T-helper 17 cell (primary cell): ENCODE data around the gene MFSD6. TPM values are rescaled to one million over a fixed set of nuclear protein-coding genes. Genes with fewer than 3 reads are reported as not detected.
"Not testable (repeated sequence)": the region's sequence is repeated elsewhere in the genome, so short reads cannot be mapped to it uniquely, and the experiment has no call there.

Experiments
- ATAC-seq: fragments of 150-1000 bp; cut with Tn5 transposase; 2 replicates; pipeline ENCODE4 v1.10.0; 2021; ENCODE audit warnings: mild to moderate bottlenecking, moderate library complexity
- DNase-seq, 3 donors: peaks; one replicate each; pipeline versions ENCODE4 v3.0.0 to v3.0.0-alpha.2; 2020 to 2021
- H3K9me3 ChIP-seq: one replicate; pipeline ENCODE4 v1.7.0; 2013; ENCODE audit warnings: low read length, mild to moderate bottlenecking; ENCODE audit not compliant: control insufficient read depth, poor library complexity, severe bottlenecking
- H3K27ac Mint-ChIP-seq: one replicate; pipeline ENCODE4 v1.8.0; 2022; ENCODE audit warnings: mild to moderate bottlenecking, moderate library complexity, mixed read lengths
- H3K27me3 Mint-ChIP-seq: one replicate; pipeline ENCODE4 v1.8.0; 2022; ENCODE audit warnings: mixed read lengths
- H3K36me3 Mint-ChIP-seq: one replicate; pipeline ENCODE4 v1.8.0; 2022; ENCODE audit warnings: low read depth, mixed read lengths
- H3K4me1 Mint-ChIP-seq: one replicate; pipeline ENCODE4 v1.8.0; 2022; ENCODE audit warnings: mild to moderate bottlenecking, mixed read lengths
- H3K4me3 Mint-ChIP-seq: one replicate; pipeline ENCODE4 v1.8.0; 2022; ENCODE audit warnings: mild to moderate bottlenecking, moderate library complexity, mixed read lengths
- total RNA-seq, 4 donors: library from RNA in 2 of 4; stranded (reverse) in 2 of 4; gene quantifications; one replicate each; pipeline ENCODE4 v1.2.3 and lab custom pipeline; 2022 to 2026

MFSD6 gene
- total RNA-seq, 2 donors from 2014 or later, result 36.2 to 55.6 TPM

- H3K9me3 ChIP-seq, result no peaks in the 10 kb centered on the region
- Mint-ChIP-seq H3K27me3 (no peaks in the 10 kb centered on the region), H3K4me1 (peaks cover 49% of the 10 kb centered on the region), H3K27ac (peak overlapping the region; percentile 67), H3K4me3 (peak overlapping the region; percentile 31), H3K36me3 (peaks cover 2% of the 10 kb centered on the region)
- ATAC-seq (no peak), DNase-seq (no peak)
Observed at GRCh38 chr2:190466819-190467446, 58.8 kb downstream of the MFSD6 start.

GRCh38 chr2:190467575-190468083, 59.5 kb downstream of the MFSD6 start:
- no peak for ATAC-seq
- Mint-ChIP-seq H3K27ac (peak overlapping the region; percentile 67), H3K4me3 (no peak overlapping the region), H3K27me3 (no peaks in the 10 kb centered on the region), H3K4me1 (peaks cover 50% of the 10 kb centered on the region), H3K36me3 (peaks cover 2% of the 10 kb centered on the region)
- H3K9me3 ChIP-seq, result no peaks in the 10 kb centered on the region
- no peak for DNase-seq

- H3K9me3 ChIP-seq, ATAC-seq, H3K27me3 Mint-ChIP-seq, DNase-seq, H3K4me3 Mint-ChIP-seq, H3K36me3 Mint-ChIP-seq: not testable (repeated sequence)
- H3K27ac Mint-ChIP-seq, result peak overlapping the region; percentile 16
- peaks cover 47% of the 10 kb centered on the region for H3K4me1 Mint-ChIP-seq
Observed at GRCh38 chr2:190468354-190468753, 60.2 kb downstream of the MFSD6 start.

GRCh38 chr2:190468814-190469569, 60.8 kb downstream of the MFSD6 start:
- no peak overlapping the region for H3K27ac Mint-ChIP-seq
- no peak for ATAC-seq
- H3K4me3 Mint-ChIP-seq, result peak overlapping the region; percentile 33
- H3K9me3 ChIP-seq, result no peaks in the 10 kb centered on the region
- peaks cover 2% of the 10 kb centered on the region for H3K36me3 Mint-ChIP-seq
- H3K4me1 Mint-ChIP-seq, result peaks cover 44% of the 10 kb centered on the region
- no peaks in the 10 kb centered on the region for H3K27me3 Mint-ChIP-seq
- DNase-seq, result no peak

GRCh38 chr2:190469771-190470170, 61.6 kb downstream of the MFSD6 start:
- no peak for DNase-seq
- Mint-ChIP-seq H3K4me1 (peaks cover 37% of the 10 kb centered on the region), H3K4me3 (no peak overlapping the region), H3K36me3 (peaks cover 2% of the 10 kb centered on the region), H3K27ac (no peak overlapping the region), H3K27me3 (no peaks in the 10 kb centered on the region)
- no peaks in the 10 kb centered on the region for H3K9me3 ChIP-seq
- no peak for ATAC-seq

- Mint-ChIP-seq H3K27me3 (no peaks in the 10 kb centered on the region), H3K36me3 (peaks cover 2% of the 10 kb centered on the region), H3K4me1 (peaks cover 33% of the 10 kb centered on the region), H3K27ac (no peak overlapping the region), H3K4me3 (no peak overlapping the region)
- no peak for ATAC-seq
- H3K9me3 ChIP-seq, result no peaks in the 10 kb centered on the region
- DNase-seq, result no peak
Observed at GRCh38 chr2:190470256-190470826, 62.2 kb downstream of the MFSD6 start.

- DNase-seq (no peak), ATAC-seq (no peak)
Observed at GRCh38 chr2:190477661-190478454, 69.7 kb downstream of the MFSD6 start.

GRCh38 chr2:190478572-190479195, 70.5 kb downstream of the MFSD6 start:
- DNase-seq (no peak), ATAC-seq (no peak)
- Mint-ChIP-seq H3K4me1 (peaks cover 13% of the 10 kb centered on the region), H3K4me3 (no peak overlapping the region), H3K36me3 (peaks cover 2% of the 10 kb centered on the region), H3K27me3 (no peaks in the 10 kb centered on the region), H3K27ac (no peak overlapping the region)
- H3K9me3 ChIP-seq, result no peaks in the 10 kb centered on the region

More at GRCh38 chr2:190477661-190478454, 69.7 kb downstream of the MFSD6 start:
- no peaks in the 10 kb centered on the region for H3K27me3 Mint-ChIP-seq
- peaks cover 2% of the 10 kb centered on the region for H3K36me3 Mint-ChIP-seq
- H3K4me1 Mint-ChIP-seq, result peaks cover 13% of the 10 kb centered on the region
- no peak overlapping the region for H3K4me3 Mint-ChIP-seq
- H3K27ac Mint-ChIP-seq, result no peak overlapping the region
- H3K9me3 ChIP-seq, result no peaks in the 10 kb centered on the region

- Mint-ChIP-seq H3K27me3 (no peaks in the 10 kb centered on the region), H3K4me3 (no peak overlapping the region), H3K4me1 (peaks cover 13% of the 10 kb centered on the region), H3K27ac (no peak overlapping the region), H3K36me3 (peaks cover 2% of the 10 kb centered on the region)
- ATAC-seq (no peak), DNase-seq (no peak)
- no peaks in the 10 kb centered on the region for H3K9me3 ChIP-seq
Observed at GRCh38 chr2:190481339-190481738, 73.2 kb downstream of the MFSD6 start.

- Mint-ChIP-seq H3K27ac (no peak overlapping the region), H3K36me3 (peaks cover 2% of the 10 kb centered on the region), H3K4me1 (peaks cover 15% of the 10 kb centered on the region), H3K4me3 (no peak overlapping the region), H3K27me3 (no peaks in the 10 kb centered on the region)
- DNase-seq, result no peak
- no peaks in the 10 kb centered on the region for H3K9me3 ChIP-seq
- no peak for ATAC-seq
Observed at GRCh38 chr2:190482451-190482850, 74.3 kb downstream of the MFSD6 start.

GRCh38 chr2:190486037-190486623, 78.0 kb downstream of the MFSD6 start:
- Mint-ChIP-seq H3K4me1 (peaks cover 9% of the 10 kb centered on the region), H3K36me3 (peaks cover 7% of the 10 kb centered on the region)
- DNase-seq, result no peak

GRCh38 chr2:190488516-190489233, 80.5 kb downstream of the MFSD6 start:
- DNase-seq (no peak), ATAC-seq (no peak)
- peaks cover 6% of the 10 kb centered on the region for H3K4me1 Mint-ChIP-seq
- H3K4me3 Mint-ChIP-seq, result no peak overlapping the region
- H3K9me3 ChIP-seq, result no peaks in the 10 kb centered on the region
- H3K27ac Mint-ChIP-seq, result no peak overlapping the region
- peaks cover 12% of the 10 kb centered on the region for H3K36me3 Mint-ChIP-seq
- H3K27me3 Mint-ChIP-seq, result no peaks in the 10 kb centered on the region

More at GRCh38 chr2:190486037-190486623, 78.0 kb downstream of the MFSD6 start:
- Mint-ChIP-seq H3K4me3 (no peak overlapping the region), H3K27ac (no peak overlapping the region), H3K27me3 (no peaks in the 10 kb centered on the region)
- no peaks in the 10 kb centered on the region for H3K9me3 ChIP-seq
- no peak for ATAC-seq
